H1 (cell line): ENCODE data around the gene ZSCAN5A. TPM values are rescaled to one million over a fixed set of nuclear protein-coding genes. Genes with fewer than 3 reads are reported as not detected.
A peak's percentile ranks its signal among the peaks of the same experiment; 100 is the strongest.

Source experiments
- CTCF ChIA-PET: fragments of 300-600 bp; sonication (Branson Sonifier 250); formaldehyde crosslinking; loops from one replicate; lab custom pipeline; 2021; ENCODE audit not compliant: partially characterized antibody; lab: Charles Lee
- POLR2A ChIA-PET: fragments of 300-600 bp; sonication (Branson Sonifier 250); formaldehyde crosslinking; loops from one replicate; lab custom pipeline; 2021; ENCODE audit warnings: inconsistent platforms; ENCODE audit not compliant: partially characterized antibody; lab: Charles Lee
- DNase-seq, 2 experiments: peaks; one replicate each; pipeline versions ENCODE4 v3.0.0 to v3.0.0-alpha.2; 2010 to 2022; ENCODE audit warnings: low spot score in 2 of 2, low read depth in 1 of 2, mixed read lengths in 1 of 2
- FAIRE-seq: peaks from 2 replicates; lab custom pipeline; 2011; peaks lifted over from hg19 to GRCh38; lab: Jason Lieb, UNC
- H2AFZ ChIP-seq: 2 replicates; pipeline ENCODE4 v1.8.1; 2012; ENCODE audit warnings: low read length, inconsistent platforms
- H2AK5ac ChIP-seq: 2 replicates; pipeline ENCODE4 v1.6.1; 2013; ENCODE audit warnings: low read depth, low read length
- H2BK120ac ChIP-seq: replicated peaks from 2 replicates; pipeline ENCODE3; 2013; ENCODE audit warnings: low read depth, low read length, inconsistent platforms
- H2BK12ac ChIP-seq: 2 replicates; pipeline ENCODE4 v1.6.1; 2013; ENCODE audit warnings: low read depth, low read length
- H2BK15ac ChIP-seq: 2 replicates; pipeline ENCODE4 v1.6.1; 2013; ENCODE audit warnings: low read length
- H2BK20ac ChIP-seq: 2 replicates; pipeline ENCODE4 v1.6.1; 2013; ENCODE audit warnings: low read length
- H2BK5ac ChIP-seq: 2 replicates; pipeline ENCODE4 v1.6.1; 2013; ENCODE audit warnings: low read depth, low read length
- H3K14ac ChIP-seq: 2 replicates; pipeline ENCODE4 v1.6.1; 2013; ENCODE audit warnings: inconsistent platforms; ENCODE audit not compliant: insufficient read length
- H3K18ac ChIP-seq: 2 replicates; pipeline ENCODE4 v1.6.1; 2013; ENCODE audit warnings: low read length; ENCODE audit errors: extremely low read depth
- H3K23ac ChIP-seq: 2 replicates; pipeline ENCODE4 v1.6.1; 2013; ENCODE audit warnings: inconsistent platforms; ENCODE audit not compliant: insufficient read length
- H3K23me2 ChIP-seq: 2 replicates; pipeline ENCODE4 v1.6.1; 2013; ENCODE audit warnings: low read depth, low read length
- H3K27ac ChIP-seq: 2 replicates; pipeline ENCODE4 v1.6.1; 2011; ENCODE audit warnings: low read depth, low read length, inconsistent platforms
- H3K27me3 ChIP-seq, 4 experiments: replicated peaks in 1 of 4; 1 replicate in 1 of 4; 2 replicates in 3 of 4; pipeline versions ENCODE4 v1.6.1 to v1.8.1; 2011 to 2013; ENCODE audit warnings: low read length in 3 of 4, mild to moderate bottlenecking in 3 of 4, inconsistent platforms in 2 of 4, mixed read lengths in 2 of 4, moderate library complexity in 1 of 4; ENCODE audit not compliant: control insufficient read depth in 3 of 4, insufficient read depth in 3 of 4; ENCODE audit errors: extremely low read depth in 1 of 4
- H3K36me3 ChIP-seq, 4 experiments: 2 replicates each; pipeline versions ENCODE4 v1.6.1 to v1.8.1; 2011 to 2013; ENCODE audit warnings: mild to moderate bottlenecking in 4 of 4, low read length in 3 of 4, moderate library complexity in 2 of 4, control low read depth in 1 of 4, inconsistent platforms in 1 of 4; ENCODE audit not compliant: insufficient read depth in 4 of 4, control insufficient read depth in 2 of 4
- H3K4ac ChIP-seq: replicated peaks from 2 replicates; pipeline ENCODE3; 2013; ENCODE audit warnings: low read length, low read depth, mixed read lengths, inconsistent platforms; ENCODE audit not compliant: insufficient read length
- H3K4me1 ChIP-seq, 4 experiments: replicated peaks in 1 of 4; 1 replicate in 1 of 4; 2 replicates in 3 of 4; pipeline versions ENCODE4 v1.6.1 to v1.8.1; 2011 to 2013; ENCODE audit warnings: low read length in 3 of 4, inconsistent platforms in 2 of 4, mixed read lengths in 1 of 4; ENCODE audit not compliant: insufficient read depth in 4 of 4, control insufficient read depth in 3 of 4
- H3K4me2 ChIP-seq, 2 experiments: 2 replicates each; pipeline versions ENCODE4 v1.6.1 to v1.8.1; 2011 to 2013; ENCODE audit warnings: low read depth in 2 of 2, low read length in 2 of 2, control low read depth in 1 of 2, inconsistent platforms in 1 of 2, mild to moderate bottlenecking in 1 of 2; ENCODE audit not compliant: insufficient read depth in 1 of 2
- H3K4me3 ChIP-seq, 4 experiments: fragments of 200-600, 300-600 bp in 1 of 4; sonication (generic), shearing (Covaris generic), sonication (Bioruptor Twin) in 1 of 4; 2 replicates each; pipeline versions ENCODE4 v1.5.1 to v1.8.1; 2011 to 2016; ENCODE audit warnings: low read length in 4 of 4, low read depth in 3 of 4, control low read depth in 2 of 4, inconsistent platforms in 2 of 4, mild to moderate bottlenecking in 2 of 4, mixed read lengths in 1 of 4, moderate library complexity in 1 of 4; ENCODE audit not compliant: insufficient read depth in 2 of 4; ENCODE audit errors: extremely low read depth in 1 of 4
- H3K56ac ChIP-seq: replicated peaks from 2 replicates; pipeline ENCODE3; 2013; ENCODE audit warnings: low read depth, mild to moderate bottlenecking, mixed read lengths, low read length, inconsistent platforms; ENCODE audit not compliant: insufficient read length
- H3K79me1 ChIP-seq: 2 replicates; pipeline ENCODE4 v1.6.1; 2013; ENCODE audit warnings: low read depth, low read length, control low read depth
- H3K79me2 ChIP-seq, 2 experiments: 2 replicates each; pipeline versions ENCODE4 v1.6.1 to v1.8.1; 2012 to 2013; ENCODE audit warnings: low read length in 2 of 2, mild to moderate bottlenecking in 2 of 2, inconsistent platforms in 1 of 2; ENCODE audit not compliant: insufficient read depth in 2 of 2, control insufficient read depth in 1 of 2
- H3K9ac ChIP-seq, 4 experiments: replicated peaks in 1 of 4; 1 replicate in 1 of 4; 2 replicates in 3 of 4; pipeline versions ENCODE4 v1.6.1 to v1.8.1; 2011 to 2013; ENCODE audit warnings: low read depth in 3 of 4, low read length in 3 of 4, control low read depth in 2 of 4, mild to moderate bottlenecking in 2 of 4, moderate library complexity in 2 of 4, inconsistent platforms in 1 of 4; ENCODE audit errors: extremely low read depth in 1 of 4
- H3K9me3 ChIP-seq, 2 experiments: 2 replicates each; pipeline versions ENCODE4 v1.6.1 to v1.8.1; 2012 to 2013; ENCODE audit warnings: mild to moderate bottlenecking in 2 of 2, moderate library complexity in 2 of 2, control low read depth in 1 of 2, inconsistent platforms in 1 of 2, low read depth in 1 of 2, low read length in 1 of 2, mixed read lengths in 1 of 2; ENCODE audit not compliant: insufficient read depth in 2 of 2
- H4K20me1 ChIP-seq, 2 experiments: replicated peaks in 1 of 2; 2 replicates each; pipeline versions ENCODE3 to v1.8.1; 2011 to 2013; ENCODE audit warnings: inconsistent platforms in 2 of 2, low read length in 2 of 2, mild to moderate bottlenecking in 1 of 2; ENCODE audit not compliant: insufficient read depth in 2 of 2, control insufficient read depth in 1 of 2
- H4K5ac ChIP-seq: 2 replicates; pipeline ENCODE4 v1.6.1; 2013; ENCODE audit warnings: low read length, low read depth, mixed read lengths, inconsistent platforms; ENCODE audit not compliant: insufficient read length
- H4K8ac ChIP-seq: 2 replicates; pipeline ENCODE4 v1.8.0; 2013; ENCODE audit warnings: mild to moderate bottlenecking, moderate library complexity, low read length, inconsistent platforms; ENCODE audit not compliant: insufficient read depth; ENCODE audit errors: extremely low read depth
- H4K91ac ChIP-seq: replicated peaks from 2 replicates; pipeline ENCODE3; 2013; ENCODE audit warnings: low read length, mixed read lengths, inconsistent platforms; ENCODE audit not compliant: insufficient read length
- BACH1 ChIP-seq: IDR thresholded peaks from 2 replicates; pipeline ENCODE4 v1.6.1; 2012; ENCODE audit warnings: low read length, improper control_type of control experiment
- CHD1 ChIP-seq: IDR thresholded peaks from 2 replicates; pipeline ENCODE4 v1.6.1; 2012; ENCODE audit warnings: low read depth, low read length, improper control_type of control experiment
- CHD2 ChIP-seq: IDR thresholded peaks from 2 replicates; pipeline ENCODE4 v1.6.1; 2012; ENCODE audit warnings: low read length, improper control_type of control experiment
- CTCF ChIP-seq, 3 experiments: IDR thresholded peaks; 1 replicate in 2 of 3; 2 replicates in 1 of 3; pipeline versions ENCODE4 v1.5.1 to v1.6.1; 2011; ENCODE audit warnings: low read length in 3 of 3, mild to moderate bottlenecking in 3 of 3, inconsistent platforms in 2 of 3, low read depth in 1 of 3, moderate library complexity in 1 of 3; ENCODE audit not compliant: insufficient read depth in 1 of 3; ENCODE audit errors: control extremely low read depth in 1 of 3
- GABPA ChIP-seq: IDR thresholded peaks from 2 replicates; pipeline ENCODE4 v1.6.1; 2011; ENCODE audit warnings: mild to moderate bottlenecking, low read length, moderate library complexity, borderline replicate concordance; ENCODE audit not compliant: insufficient read depth
- HDAC2 ChIP-seq, 2 experiments: fragments of 300-600 bp in 1 of 2; sonication (generic) in 1 of 2; IDR thresholded peaks; 2 replicates each; pipeline ENCODE4 v1.6.1; 2011 to 2012; ENCODE audit warnings: low read depth in 2 of 2, low read length in 2 of 2, mild to moderate bottlenecking in 2 of 2, moderate library complexity in 2 of 2, borderline replicate concordance in 1 of 2, inconsistent platforms in 1 of 2
- JUN ChIP-seq: IDR thresholded peaks from 2 replicates; pipeline ENCODE4 v1.6.1; 2011; ENCODE audit warnings: low read depth, mild to moderate bottlenecking, improper control_type of control experiment, low read length
- RAD21 ChIP-seq, 2 experiments: IDR thresholded peaks in 1 of 2; conservative IDR thresholded peaks in 1 of 2; 2 replicates each; pipeline ENCODE4 v1.6.1; 2011; ENCODE audit warnings: low read depth in 2 of 2, low read length in 2 of 2, improper control_type of control experiment in 1 of 2, inconsistent platforms in 1 of 2, mild to moderate bottlenecking in 1 of 2, moderate library complexity in 1 of 2
- WGBS, 2 experiments: shearing (Covaris generic) in 1 of 2; methylation state at CpG; one replicate each; pipeline versions ENCODE4 v1.1.6 to v1.1.7; 2013 to 2015; ENCODE audit warnings: low lambda C conversion rate in 2 of 2, mixed read lengths in 2 of 2, inconsistent platforms in 1 of 2, low coverage in 1 of 2, missing lambda C conversion rate in 1 of 2; ENCODE audit not compliant: insufficient replicate concordance in 2 of 2, insufficient coverage in 1 of 2, insufficient read length in 1 of 2; ENCODE audit errors: extremely low coverage in 1 of 2, missing lambda C conversion rate in 1 of 2; 5-methylcytosine and 5-hydroxymethylcytosine counted together
- polyA plus RNA-seq, 7 experiments: library from polyadenylated mRNA; depleted of rRNA in 3 of 7; stranded (reverse) in 5 of 7; unstranded in 2 of 7; fragments of >200 nt in 5 of 7; fragments of 200-250 nt in 2 of 7; gene quantifications; 1 replicate in 5 of 7; 2 replicates in 1 of 7; 4 replicates in 1 of 7; pipeline versions ENCODE4 v1.2.1 to v1.2.3, GENCODE V29; 2011 to 2013; ENCODE audit warnings: missing spikeins in 2 of 7, mixed read lengths in 2 of 7
- total RNA-seq: library from RNA; stranded (reverse); fragmentation: NEBNext Ultra II Directional; extraction: Animal tissue kit (Norgen Biotek cat#: 25700); gene quantifications from 2 replicates; pipeline ENCODE4 v1.2.1, GENCODE V29; 2021

The ZSCAN5A gene
- total and polyA plus RNA-seq, 2 of the 8 experiments (the other 6 are each of a cell fraction or from before 2014, with no cell fraction given), result 8.6 to 11.0 TPM

GRCh38 chr19:56350416-56351045 is 35.9 kb upstream of the ZSCAN5A start:
- Histone ChIP-seq H3K14ac (no peak overlapping the region), H3K4me1 (peaks cover 0 to 6% (median 4%) of the 10 kb centered on the region in 4 experiments; a peak in 6 of 7 replicates), H2AFZ (no peak overlapping the region), H2BK12ac (no peak overlapping the region), H3K4ac (no peak overlapping the region), H3K36me3 (no peaks in the 10 kb centered on the region), H3K18ac (no peak overlapping the region), H3K4me2 (no peak overlapping the region), H3K79me2 (no peaks in the 10 kb centered on the region), H2BK5ac (no peak overlapping the region), H2BK20ac (no peak overlapping the region), H4K20me1 (no peaks in the 10 kb centered on the region), H3K23ac (no peak overlapping the region), H2AK5ac (no peak overlapping the region), H2BK120ac (no peak overlapping the region), H3K56ac (no peak overlapping the region), H4K91ac (no peak overlapping the region), H4K8ac (no peak overlapping the region), H3K23me2 (no peaks in the 10 kb centered on the region), H3K27ac (no peak overlapping the region), H3K9me3 (no peaks in the 10 kb centered on the region), H3K9ac (no peak overlapping the region), H3K27me3 (no peaks in the 10 kb centered on the region; a peak in 1 of 7 replicates), H4K5ac (no peak overlapping the region), H3K4me3 (no peak overlapping the region), H3K79me1 (no peaks in the 10 kb centered on the region), H2BK15ac (no peak overlapping the region)
- DNase-seq (peak in 1 of 2 experiments; percentile 52), FAIRE-seq (peak; percentile 80)
- 28% methylated on average over 8 of the region's 8 CpGs; no CpG with 5 or more reads in 1 of the 2 experiments for WGBS, 2 experiments
- POLR2A ChIA-PET, result no interaction called here
- CTCF ChIA-PET, result interaction anchor here (0.8 to 3.5 kb wide), 8 partner anchors 9 to 274 kb away, joined by 3 to 21 read pairs (median 4); no protein-coding TSS in a partner anchor
- TF ChIP-seq BACH1 (no peak), RAD21 (IDR thresholded peaks at IDR 0.05 in 1 of 2, conservative IDR thresholded peaks at IDR 0.05 in 1 of 2; ENCODE audit: low read depth in 2 of 2, low read length in 2 of 2) (peak; percentile 71 to 76), GABPA (no peak), CHD1 (no peak), CHD2 (no peak), JUN (no peak), HDAC2 (IDR thresholded peaks at IDR 0.05; ENCODE audit: borderline replicate concordance in 1 of 2, low read depth in 2 of 2, low read length in 2 of 2) (peak; percentile 75 to 93; a peak in 2 of 4 replicates), CTCF (IDR thresholded peaks at IDR 0.05; ENCODE audit: control extremely low read depth in 1 of 3, insufficient read depth in 1 of 3, low read depth in 1 of 3, low read length in 3 of 3) (peak in 2 of 3 experiments; percentile 60 to 74; a peak in 3 of 4 replicates)
